ENCODE results near the gene CX3CL1.
"Not testable (repeated sequence)": the region's sequence is repeated elsewhere in the genome, so short reads cannot be mapped to it uniquely, and the experiment has no call there.

The CX3CL1 gene

GRCh38 chr16:57372372-57373116 is at the start of gene CX3CL1:
TSS of gene CX3CL1 (plus strand) at chr16:57372490. CDS start at chr16:57372569, 79 bp downstream.
- no peak for DNase-seq (ENCODE audit: low read depth in 2 of 2, low spot score in 1 of 2)

- no peak for DNase-seq (ENCODE audit: low read depth in 2 of 2, low spot score in 1 of 2)
These were observed 47.5 kb upstream of the CX3CL1 start for GRCh38 chr16:57324749-57325148.

- no peak for DNase-seq (ENCODE audit: low read depth in 2 of 2, low spot score in 1 of 2)
These were observed 46.8 kb upstream of the CX3CL1 start for GRCh38 chr16:57325458-57325857.

GRCh38 chr16:57329718-57330327 is 42.5 kb upstream of the CX3CL1 start:
- no peak for DNase-seq (ENCODE audit: low read depth in 2 of 2, low spot score in 1 of 2)

GRCh38 chr16:57331355-57331754 is 40.9 kb upstream of the CX3CL1 start:
- no peak for DNase-seq (ENCODE audit: low read depth in 2 of 2, low spot score in 1 of 2)

GRCh38 chr16:57333402-57333801 is 38.9 kb upstream of the CX3CL1 start:
- no peak for DNase-seq (ENCODE audit: low read depth in 2 of 2, low spot score in 1 of 2)

- DNase-seq (ENCODE audit: low read depth in 2 of 2, low spot score in 1 of 2), result no peak
These were observed 36.9 kb upstream of the CX3CL1 start for GRCh38 chr16:57335366-57335765.

- no peak for DNase-seq (ENCODE audit: low read depth in 2 of 2, low spot score in 1 of 2)
These were observed 31.2 kb upstream of the CX3CL1 start for GRCh38 chr16:57341062-57341440.

GRCh38 chr16:57341441-57342303 is 30.6 kb upstream of the CX3CL1 start:
- DNase-seq (ENCODE audit: low read depth in 2 of 2, low spot score in 1 of 2), result no peak

- DNase-seq (ENCODE audit: low read depth in 2 of 2, low spot score in 1 of 2), result not testable (repeated sequence)
These were observed 29.7 kb upstream of the CX3CL1 start for GRCh38 chr16:57342606-57343005.

GRCh38 chr16:57343221-57343620 is 29.1 kb upstream of the CX3CL1 start:
- DNase-seq (ENCODE audit: low read depth in 2 of 2, low spot score in 1 of 2), result no peak

GRCh38 chr16:57344094-57344493 is 28.2 kb upstream of the CX3CL1 start:
- not testable (repeated sequence) for DNase-seq (ENCODE audit: low read depth in 2 of 2, low spot score in 1 of 2)

- no peak for DNase-seq (ENCODE audit: low read depth in 2 of 2, low spot score in 1 of 2)
These were observed 27.3 kb upstream of the CX3CL1 start for GRCh38 chr16:57345021-57345420.

GRCh38 chr16:57345666-57346204 is 26.6 kb upstream of the CX3CL1 start:
- no peak for DNase-seq (ENCODE audit: low read depth in 2 of 2, low spot score in 1 of 2)

- no peak for DNase-seq (ENCODE audit: low read depth in 2 of 2, low spot score in 1 of 2)
These were observed 24.4 kb upstream of the CX3CL1 start for GRCh38 chr16:57347858-57348257.

GRCh38 chr16:57348327-57348726 is 24.0 kb upstream of the CX3CL1 start:
- no peak for DNase-seq (ENCODE audit: low read depth in 2 of 2, low spot score in 1 of 2)

- DNase-seq (ENCODE audit: low read depth in 2 of 2, low spot score in 1 of 2), result no peak
These were observed 22.9 kb upstream of the CX3CL1 start for GRCh38 chr16:57349212-57350031.

GRCh38 chr16:57352636-57353047 is 19.6 kb upstream of the CX3CL1 start:
- no peak for DNase-seq (ENCODE audit: low read depth in 2 of 2, low spot score in 1 of 2)

- no peak for DNase-seq (ENCODE audit: low read depth in 2 of 2, low spot score in 1 of 2)
These were observed 18.0 kb upstream of the CX3CL1 start for GRCh38 chr16:57354311-57354710.

- no peak for DNase-seq (ENCODE audit: low read depth in 2 of 2, low spot score in 1 of 2)
These were observed 16.3 kb upstream of the CX3CL1 start for GRCh38 chr16:57355898-57356414.

Data from stimulated activated CD8-positive, alpha-beta memory T cell treated with anti-CD3 and anti-CD28 coated beads, Interleukin-4, amount 100 ng/mL, for 1 hour (primary cell).